ENCODE measurements around the gene FAM135A.
"Not testable (repeated sequence)": the region's sequence is repeated elsewhere in the genome, so short reads cannot be mapped to it uniquely, and the experiment has no call there.

Gene FAM135A

DNA sequence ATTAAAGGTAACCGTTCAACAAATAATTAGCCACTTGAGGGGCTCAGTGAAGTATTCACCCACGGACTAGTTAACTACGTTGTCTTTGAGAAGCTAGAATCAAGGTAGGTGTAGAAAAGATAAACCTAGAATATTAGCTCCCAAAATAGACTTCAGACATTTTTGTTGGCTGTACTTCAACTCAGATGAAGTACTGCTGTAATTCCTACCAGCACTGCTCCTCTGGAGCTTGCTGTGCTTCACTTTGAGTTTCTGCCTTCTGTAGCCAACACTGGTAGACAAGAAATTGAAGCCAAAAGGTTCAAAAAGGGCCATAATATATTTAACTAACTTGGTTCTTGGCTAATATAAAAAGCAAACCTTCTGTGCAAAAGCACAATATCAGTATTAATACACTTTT is 134.6 kb downstream of the FAM135A start:
- DNase-seq (ENCODE audit: low read depth in 2 of 2), result no peak

DNA sequence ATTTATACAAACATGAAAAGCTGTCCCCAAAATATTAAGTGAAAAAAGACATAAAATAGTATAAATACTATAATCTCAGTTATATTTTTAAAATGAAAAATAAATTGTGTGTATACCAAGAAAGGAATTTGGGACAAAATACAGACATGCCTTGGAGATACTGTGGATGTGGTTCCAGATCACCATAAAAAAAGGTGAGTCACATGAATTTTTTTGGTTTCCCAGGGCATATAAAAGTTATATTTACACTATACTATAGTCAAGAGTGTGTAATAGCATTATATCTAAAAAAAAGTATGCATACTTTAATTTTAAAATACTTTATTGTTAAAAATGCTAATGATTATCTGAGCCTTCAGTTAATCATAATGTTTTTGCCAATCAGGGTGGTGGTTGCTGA is 136.0 kb downstream of the FAM135A start:
- no peak for DNase-seq (ENCODE audit: low read depth in 2 of 2)

DNA sequence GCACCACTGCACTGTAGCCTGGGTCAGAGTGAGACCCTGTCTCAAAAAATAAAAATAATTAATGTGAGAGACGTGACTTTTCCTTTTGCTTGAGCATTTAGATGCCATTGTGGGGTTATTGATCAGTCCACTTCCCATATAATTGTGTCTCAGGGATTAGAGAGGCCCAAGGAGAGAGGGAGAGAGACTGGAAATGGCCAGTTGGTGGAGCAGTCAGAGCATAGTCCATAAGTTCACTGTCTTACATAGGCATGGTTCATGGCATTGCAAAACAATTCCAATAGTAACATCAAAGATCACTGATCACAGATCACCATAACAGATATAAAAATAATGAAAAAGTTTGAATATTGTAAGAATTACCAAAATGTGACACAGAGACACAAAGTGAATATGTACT is 138.3 kb downstream of the FAM135A start:
- DNase-seq (ENCODE audit: low read depth in 2 of 2), result no peak

DNA sequence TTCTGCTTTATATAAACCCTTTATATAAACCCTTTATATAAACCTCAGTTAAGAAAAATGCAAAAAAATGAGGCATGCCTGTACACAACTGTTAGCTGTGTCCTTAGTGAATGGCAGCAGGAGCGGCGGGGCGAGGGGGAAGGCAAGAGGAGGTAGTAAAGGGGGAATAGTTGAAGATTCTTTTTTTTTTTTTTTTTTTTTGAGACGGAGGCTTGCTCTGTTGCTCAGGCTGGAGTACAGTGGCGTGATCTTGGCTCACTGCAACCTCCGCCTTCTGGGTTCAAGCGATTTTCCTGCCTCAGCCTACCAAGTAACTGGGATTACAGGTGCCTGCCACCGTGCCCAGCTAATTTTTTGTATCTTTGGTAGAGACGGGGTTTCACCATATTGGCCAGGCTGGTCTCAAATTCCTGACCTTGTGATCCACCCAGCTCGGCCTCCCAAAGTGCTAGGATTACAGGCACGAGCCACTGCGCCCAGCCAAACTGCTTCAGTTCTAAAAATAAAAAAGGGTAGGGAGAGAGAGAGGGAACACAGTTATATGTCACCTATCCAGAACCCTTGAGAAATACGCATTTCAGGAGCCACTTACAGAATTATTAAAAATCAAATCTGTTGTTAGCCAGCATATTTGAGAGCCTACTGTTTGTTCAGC is 139.1 kb downstream of the FAM135A start:
- DNase-seq (ENCODE audit: low read depth in 2 of 2), result not testable (repeated sequence)

DNA sequence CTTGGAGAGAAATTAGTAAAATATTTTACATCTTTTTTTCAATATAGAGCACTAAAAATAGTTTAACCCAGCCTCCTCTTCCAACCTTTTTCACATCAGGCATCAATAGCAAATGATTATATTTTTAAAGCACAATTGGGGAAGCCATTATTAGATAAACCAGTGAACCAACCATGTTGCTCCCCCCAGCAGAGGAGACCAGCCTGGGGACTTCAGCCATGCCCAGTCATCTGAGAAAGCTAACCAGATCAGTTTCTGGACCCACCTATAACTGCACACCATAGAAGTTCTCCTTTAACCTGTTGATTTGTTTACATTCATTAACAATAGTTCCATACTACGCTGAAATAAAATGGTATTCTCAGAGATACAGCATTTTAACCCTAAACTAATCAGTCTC is 139.7 kb downstream of the FAM135A start:
- DNase-seq (ENCODE audit: low read depth in 2 of 2), result no peak

DNA sequence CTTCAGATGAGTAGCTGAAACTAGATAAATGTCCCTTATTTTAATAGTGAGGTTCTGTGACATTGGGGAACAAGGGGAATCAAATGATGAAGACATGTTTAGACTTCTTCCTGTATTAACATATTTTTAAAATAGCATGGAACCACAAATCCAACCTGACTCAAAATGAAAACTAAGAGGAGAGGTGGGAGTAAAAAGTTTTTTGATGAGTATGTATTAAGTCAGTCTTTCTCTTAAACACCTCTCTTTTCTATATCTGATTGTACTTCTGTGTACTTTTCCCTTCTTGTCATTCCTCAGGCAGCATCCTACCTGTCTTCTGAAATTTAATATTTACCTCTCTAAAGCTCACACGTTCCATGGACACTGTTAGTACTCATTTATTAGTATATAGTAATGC is 144.7 kb downstream of the FAM135A start:
- no peak for DNase-seq (ENCODE audit: low read depth in 2 of 2)

DNA sequence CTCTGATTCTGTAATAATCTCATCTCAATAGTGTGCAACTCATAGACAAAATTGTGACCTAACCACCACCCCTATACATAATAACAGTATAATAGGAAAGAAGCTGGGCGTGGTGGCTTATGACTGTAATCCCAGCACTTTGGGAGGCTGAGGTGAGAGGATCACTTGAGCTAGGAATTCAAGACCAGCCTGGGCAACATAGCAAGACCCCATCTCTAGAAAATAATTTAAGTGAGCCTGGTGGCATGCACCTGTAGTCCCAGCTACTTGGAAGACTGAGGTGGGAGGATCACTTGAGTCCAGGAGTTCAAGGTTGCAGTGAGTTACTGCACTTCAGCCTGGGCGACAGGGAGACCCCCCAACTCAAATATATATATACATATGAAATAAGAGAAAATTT is 149.1 kb downstream of the FAM135A start:
- not testable (repeated sequence) for DNase-seq (ENCODE audit: low read depth in 2 of 2)

DNA sequence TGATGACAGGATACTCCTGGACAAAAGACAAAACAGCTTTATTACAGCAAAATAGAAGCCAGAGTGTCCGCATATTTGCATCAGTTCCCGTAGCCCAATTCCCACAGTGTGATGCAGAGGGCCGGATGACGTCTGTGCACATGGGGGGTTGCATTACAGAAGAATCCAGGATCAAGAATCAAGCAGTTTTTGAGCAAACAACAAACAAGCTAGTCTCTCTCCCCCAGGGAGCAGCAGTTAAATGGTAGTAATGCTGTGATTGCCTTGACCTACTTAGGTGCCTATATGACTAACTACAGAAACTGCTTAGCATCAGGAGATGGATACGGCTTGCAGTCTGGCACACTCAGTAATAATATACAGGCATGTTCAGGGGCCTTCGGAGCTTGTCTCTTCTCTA is 150.2 kb downstream of the FAM135A start:
- no peak for DNase-seq (ENCODE audit: low read depth in 2 of 2)

DNA sequence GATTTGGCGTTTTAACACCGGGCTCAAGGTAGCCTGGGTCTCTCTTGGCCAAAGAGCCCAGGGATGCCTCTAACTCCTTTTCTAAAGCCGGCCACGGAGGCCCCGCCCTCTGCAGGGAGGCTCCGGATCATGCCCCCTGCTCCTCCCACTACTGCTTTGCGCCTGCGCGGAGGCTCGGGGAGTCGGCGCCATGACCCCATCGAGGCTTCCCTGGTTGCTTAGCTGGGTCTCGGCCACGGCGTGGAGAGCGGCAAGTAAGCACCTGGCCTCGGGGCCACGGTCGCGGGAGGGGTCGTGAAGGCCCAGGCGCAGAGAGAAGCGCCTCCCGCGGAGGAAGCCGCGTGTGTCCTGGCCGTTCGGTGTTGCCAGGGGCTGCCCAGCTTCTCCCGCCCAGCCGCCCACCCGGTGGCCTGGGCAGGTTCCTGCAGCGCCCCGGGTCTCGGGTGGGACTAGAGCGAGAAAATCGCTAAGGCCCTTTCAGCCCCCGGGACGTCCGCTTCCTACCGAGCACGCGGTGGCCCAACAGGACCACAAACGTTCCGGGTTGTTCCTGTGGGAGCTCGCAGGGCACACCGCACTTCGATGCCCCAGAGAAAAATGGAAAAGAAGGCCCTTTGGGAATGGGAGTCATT is 153.6 kb downstream of the FAM135A start, which contains the start of gene SDHAF4:
Gene SDHAF4, plus strand, starts transcription at position 180 of the 632 bp plus-strand sequence. Its CDS starts 11 bp downstream, at position 191.
- peak; percentile 91 to 92 for DNase-seq (ENCODE audit: low read depth in 2 of 2)

DNA sequence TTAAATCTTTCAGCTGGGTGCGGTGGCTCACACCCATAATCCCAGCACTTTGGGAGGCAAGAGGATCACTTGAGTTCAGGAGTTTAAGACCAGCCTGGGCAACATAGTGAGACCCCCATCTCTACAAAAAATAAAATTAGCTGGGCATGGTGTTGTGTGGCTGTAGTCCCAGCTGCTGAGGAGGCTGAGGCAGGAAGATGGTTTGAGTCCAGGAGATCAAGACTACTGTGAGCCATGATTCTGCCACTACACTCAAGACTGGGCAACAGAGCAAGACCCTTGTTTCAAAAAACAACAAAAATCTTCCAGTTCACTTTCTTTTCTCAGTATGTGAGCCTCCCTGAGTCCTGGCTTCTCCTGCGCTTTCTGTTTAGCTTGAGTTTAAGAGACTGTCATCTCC is 161.3 kb downstream of the FAM135A start:
- no peak for DNase-seq (ENCODE audit: low read depth in 2 of 2)

DNA sequence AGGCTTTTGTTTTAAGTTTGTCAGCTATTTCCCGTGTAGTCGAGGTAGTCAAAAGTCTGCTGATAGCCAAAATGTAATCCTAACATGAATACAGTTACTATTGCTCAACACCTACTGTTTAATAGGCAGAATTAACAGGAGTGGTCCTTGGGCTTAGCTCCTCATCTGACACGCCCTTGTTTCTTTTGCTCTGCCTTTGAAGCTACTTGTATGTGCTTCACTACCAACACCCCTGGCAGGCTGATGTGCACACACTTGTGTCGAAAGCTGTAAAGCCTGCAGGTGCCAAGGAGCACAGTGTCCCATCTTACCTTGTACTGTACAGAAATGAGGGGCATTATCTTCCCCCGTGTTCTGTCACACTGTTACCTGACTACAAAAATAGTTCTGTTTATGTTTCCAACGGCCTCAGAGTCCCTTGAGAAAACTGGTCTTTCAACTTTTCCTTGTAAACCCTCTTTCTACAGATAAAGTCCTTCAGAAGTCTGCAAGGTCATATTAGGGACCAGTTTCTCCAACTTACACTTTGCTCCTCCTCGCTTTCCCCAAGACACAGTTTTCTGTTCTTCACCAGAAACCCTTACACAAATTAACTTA is 162.7 kb downstream of the FAM135A start:
- no peak for DNase-seq (ENCODE audit: low read depth in 2 of 2)

DNA sequence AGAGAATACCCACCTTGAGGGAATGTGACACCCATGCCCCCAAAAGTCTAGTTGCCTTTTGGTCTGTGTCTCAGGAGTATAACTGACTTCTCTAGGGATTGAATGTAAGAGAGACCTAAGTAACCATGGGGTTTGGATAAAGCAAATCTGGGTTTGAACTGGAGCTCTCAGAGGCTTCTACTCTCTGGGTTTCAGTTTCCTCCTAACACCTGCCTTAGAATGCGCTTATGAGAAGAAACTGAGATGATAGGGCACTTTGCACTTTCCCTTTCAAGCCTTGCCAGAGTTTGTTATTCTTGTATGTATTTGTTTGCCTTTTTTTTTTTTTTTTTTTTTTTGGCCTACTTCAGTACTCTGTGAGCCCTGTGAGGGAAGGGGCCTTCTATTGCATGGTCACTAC is 172.8 kb downstream of the FAM135A start:
- no peak for DNase-seq (ENCODE audit: low read depth in 2 of 2)

DNA sequence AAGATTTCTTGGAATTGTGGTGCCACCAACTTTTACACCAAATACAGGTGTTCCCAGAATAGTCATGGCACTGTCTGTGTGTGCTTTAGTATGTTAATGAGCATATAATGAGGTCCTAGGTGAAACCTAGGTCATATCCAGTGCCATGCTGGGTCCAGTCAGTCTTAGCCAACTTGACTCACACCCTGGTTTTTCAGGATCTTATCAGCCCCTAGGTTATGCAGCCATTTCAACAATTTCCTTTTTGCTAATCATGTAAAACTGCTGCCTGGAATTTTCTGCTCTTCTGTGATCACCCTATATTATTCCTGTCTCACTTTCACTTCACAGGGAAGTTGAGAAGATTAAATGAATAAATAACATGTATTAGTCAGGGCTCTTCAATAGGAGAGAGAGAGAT is 177.1 kb downstream of the FAM135A start:
- no peak for DNase-seq (ENCODE audit: low read depth in 2 of 2)

DNA sequence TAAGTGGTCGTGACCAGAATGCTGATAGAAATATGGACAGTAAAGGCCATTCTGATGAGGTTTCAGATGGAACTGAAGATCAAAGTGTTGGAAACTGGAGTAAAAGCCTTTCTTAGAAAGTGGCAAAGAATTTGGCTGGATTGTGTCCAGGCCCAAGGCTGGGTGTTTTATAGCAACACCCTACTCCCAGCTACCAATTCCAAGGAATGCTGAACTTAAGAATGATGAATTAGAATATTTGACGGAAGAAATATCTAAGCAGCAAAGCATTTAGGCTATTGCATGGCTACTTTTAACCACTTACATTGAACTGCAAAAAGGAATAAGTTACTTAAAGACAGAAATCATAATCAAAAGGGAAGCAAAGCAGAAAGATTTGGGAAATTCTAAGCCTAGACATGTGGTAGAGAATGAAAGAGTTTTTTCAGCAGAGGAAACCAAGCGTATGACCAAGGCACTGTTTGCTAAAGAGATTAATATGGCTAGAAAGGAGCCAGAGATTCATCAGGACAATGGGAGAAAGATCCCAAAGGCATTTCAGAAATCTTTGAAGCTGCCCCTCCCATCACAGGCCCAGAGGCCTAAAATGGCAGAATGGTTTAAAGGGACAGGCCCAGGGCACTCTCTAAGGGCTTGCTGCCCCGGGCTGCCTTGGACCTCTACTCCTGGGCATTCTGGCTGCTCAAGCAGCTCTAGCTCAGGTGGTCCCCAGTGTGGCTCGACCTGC is 179.2 kb downstream of the FAM135A start:
- DNase-seq (ENCODE audit: low read depth in 2 of 2), result no peak

DNA sequence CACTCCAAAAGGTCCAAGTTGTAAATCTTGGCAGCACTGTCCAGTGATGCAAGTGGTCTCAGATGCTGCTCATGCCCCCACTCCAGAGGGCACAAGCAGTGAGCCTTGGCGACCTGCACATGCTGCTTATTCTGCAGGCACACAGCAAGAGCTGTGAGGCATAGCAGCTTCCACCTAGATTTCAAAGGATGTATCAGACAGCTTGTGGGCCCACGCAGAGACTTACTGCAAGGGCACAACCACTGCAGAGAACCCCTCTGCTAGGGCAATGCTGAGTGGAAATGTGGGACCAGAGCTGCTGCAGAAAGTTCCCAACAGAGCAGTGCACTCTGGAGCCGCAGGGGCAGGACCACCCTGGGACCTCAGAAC is 179.8 kb downstream of the FAM135A start:
- DNase-seq (ENCODE audit: low read depth in 2 of 2), result no peak

DNA sequence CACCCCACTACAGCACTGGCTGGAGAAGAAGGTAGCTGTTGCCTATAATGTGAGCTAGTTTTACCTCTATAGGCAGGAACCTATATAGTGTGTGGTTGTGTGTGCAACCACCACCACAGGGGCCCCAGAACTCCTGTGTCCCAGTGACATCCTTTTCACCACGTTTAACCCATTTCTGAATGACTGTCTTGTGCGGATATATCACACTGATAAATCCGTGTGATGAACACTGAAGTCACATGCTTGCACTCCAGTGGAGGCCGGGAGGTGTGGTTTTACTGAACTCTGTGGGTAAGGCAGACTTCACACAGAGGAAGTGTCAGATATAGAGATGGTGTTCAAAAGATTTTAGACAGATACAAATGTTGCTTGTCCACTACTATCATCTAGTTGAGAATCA is 185.9 kb downstream of the FAM135A start:
- DNase-seq (ENCODE audit: low read depth in 2 of 2), result peak in 1 of 2 donors; percentile 1

DNA sequence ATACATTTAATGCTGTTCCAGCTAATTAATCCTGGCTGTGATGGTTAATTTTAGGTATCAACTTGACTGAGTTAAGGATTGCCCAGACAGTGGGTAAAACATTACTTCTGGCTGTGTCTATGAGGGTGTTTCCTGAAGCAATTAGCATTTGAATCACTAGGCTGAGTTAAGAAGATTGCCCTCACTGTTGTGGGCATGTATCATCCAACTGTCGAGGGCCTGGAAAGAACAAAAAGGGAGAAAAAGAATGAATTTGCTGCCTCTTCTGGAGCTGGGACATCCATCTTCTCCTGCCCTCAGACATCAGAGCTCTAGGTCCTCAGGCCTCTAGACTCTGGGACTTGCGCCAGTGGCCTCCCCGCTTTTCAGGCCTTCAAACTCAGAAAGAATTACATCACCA is 187.7 kb downstream of the FAM135A start:
- DNase-seq (ENCODE audit: low read depth in 2 of 2), result no peak

DNA sequence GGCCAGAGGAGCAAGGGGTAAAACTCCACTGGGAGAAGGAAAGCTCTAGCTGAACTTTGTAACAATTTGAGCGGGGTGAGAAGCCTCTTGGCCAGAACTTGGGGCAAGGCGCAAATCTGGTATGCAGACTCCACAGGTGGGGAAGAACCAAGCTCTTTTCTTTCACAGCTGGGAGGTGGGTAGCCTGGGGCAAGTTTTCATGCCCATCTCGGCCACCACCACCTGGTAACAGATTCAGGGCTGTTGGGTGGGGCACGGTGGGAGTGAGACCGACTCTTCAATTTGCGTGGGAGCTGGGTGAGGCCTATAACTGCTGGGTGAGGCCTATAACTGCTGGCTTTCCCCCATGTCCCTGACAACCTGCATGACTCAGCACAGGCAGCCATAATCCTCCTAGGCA is 190.9 kb downstream of the FAM135A start:
- no peak for DNase-seq (ENCODE audit: low read depth in 2 of 2)

DNA sequence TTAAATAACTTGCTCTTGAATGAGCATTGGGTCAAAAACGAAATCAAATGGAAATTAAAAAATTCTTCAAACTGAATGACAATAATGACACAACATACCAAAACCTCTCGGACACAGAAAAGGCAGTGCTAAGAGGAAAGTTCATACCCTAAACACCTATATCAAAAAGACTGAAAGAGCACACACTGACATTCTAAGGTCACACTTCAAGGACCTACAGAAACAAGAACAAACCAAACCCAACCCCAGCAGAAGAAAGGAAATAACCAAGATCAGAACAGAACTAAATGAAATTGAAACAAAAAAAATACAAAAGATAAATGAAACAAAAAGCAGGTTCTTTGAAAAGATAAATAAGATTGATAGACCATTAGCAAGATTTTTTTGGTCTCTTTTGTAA is 194.1 kb downstream of the FAM135A start:
- not testable (repeated sequence) for DNase-seq (ENCODE audit: low read depth in 2 of 2)

DNA sequence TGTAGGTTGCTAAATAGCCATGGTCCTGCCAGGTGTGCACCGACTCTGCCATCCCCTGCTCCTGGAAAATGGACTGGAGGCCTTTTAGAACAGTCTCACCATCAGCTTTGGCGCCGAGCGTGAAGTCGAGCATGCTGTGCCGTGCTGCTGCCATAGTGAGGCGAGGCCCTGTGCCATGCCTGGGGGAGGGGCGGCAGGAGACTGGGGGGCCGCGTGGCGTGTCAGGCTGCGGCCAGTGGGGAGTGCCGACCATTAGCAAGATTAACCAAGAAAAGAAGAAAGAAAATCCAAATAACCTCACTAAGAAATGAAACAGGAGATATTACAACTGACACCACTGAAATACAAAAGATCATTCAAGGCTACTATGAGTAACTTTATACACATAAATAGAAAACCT is 195.9 kb downstream of the FAM135A start:
- not testable (repeated sequence) for DNase-seq (ENCODE audit: low read depth in 2 of 2)
